ENCODE measurements around the gene CRNN.

CRNN gene

GRCh38 chr1:152413909-152414308 lies at the start of gene CRNN:
Gene CRNN, minus strand, starts transcription at chr1:152414263. Its CDS starts 2,030 bp downstream, at chr1:152412233.
- H3K79me2 ChIP-seq (ENCODE audit: control insufficient read depth, low read length) = no peaks in the 10 kb centered on the region
- no peak within 1 kb of the TSS for H3K4me3 ChIP-seq (ENCODE audit: low read length)
- no peak within 1 kb of the TSS for H3K27ac ChIP-seq (ENCODE audit: low read depth, low read length)
- no peak for TF ChIP-seq EZH2phosphoT487 (IDR thresholded peaks at IDR 0.05; ENCODE audit: borderline replicate concordance, low read length)
- no peak for TF ChIP-seq CTCF (IDR thresholded peaks at IDR 0.05; ENCODE audit: low read depth, low read length, poor library complexity, severe bottlenecking)
- H3K4me1 ChIP-seq (ENCODE audit: control insufficient read depth, low read length) = no peaks in the 10 kb centered on the region
- no peaks in the 10 kb centered on the region for H3K27me3 ChIP-seq (ENCODE audit: control insufficient read depth, low read length)
- H4K20me1 ChIP-seq (ENCODE audit: control insufficient read depth, insufficient read depth, low read depth, low read length) = no peaks in the 10 kb centered on the region
- no peaks in the 10 kb centered on the region for H3F3A ChIP-seq (ENCODE audit: control insufficient read depth, insufficient read depth)
- no peaks in the 10 kb centered on the region for H3K9me2 ChIP-seq (replicated peaks; ENCODE audit: control insufficient read depth, low read length)
- H3K9me3 ChIP-seq (ENCODE audit: control insufficient read depth, insufficient read depth, low read length) = no peaks in the 10 kb centered on the region
- no peak within 1 kb of the TSS for H3K4me2 ChIP-seq (ENCODE audit: low read length)
- H3K36me3 ChIP-seq (ENCODE audit: control insufficient read depth, low read length) = no peaks in the 10 kb centered on the region

- Histone ChIP-seq H3K4me2 (ENCODE audit: low read length) (no peak overlapping the region), H3K36me3 (ENCODE audit: control insufficient read depth, low read length) (no peaks in the 10 kb centered on the region), H4K20me1 (ENCODE audit: control insufficient read depth, insufficient read depth, low read depth, low read length) (no peaks in the 10 kb centered on the region), H3K4me3 (ENCODE audit: low read length) (no peak overlapping the region), H3K9me3 (ENCODE audit: control insufficient read depth, insufficient read depth, low read length) (peaks cover 6% of the 10 kb centered on the region; the same call in 1 of the 2 replicates), H3K9me2 (replicated peaks; ENCODE audit: control insufficient read depth, low read length) (no peaks in the 10 kb centered on the region), H3K4me1 (ENCODE audit: control insufficient read depth, low read length) (peaks cover 5% of the 10 kb centered on the region; the same call in 1 of the 2 replicates), H3K79me2 (ENCODE audit: control insufficient read depth, low read length) (no peaks in the 10 kb centered on the region), H3F3A (ENCODE audit: control insufficient read depth, insufficient read depth) (no peaks in the 10 kb centered on the region), H3K27me3 (ENCODE audit: control insufficient read depth, low read length) (no peaks in the 10 kb centered on the region), H3K27ac (ENCODE audit: low read depth, low read length) (no peak overlapping the region)
- no peak for TF ChIP-seq EZH2phosphoT487 (IDR thresholded peaks at IDR 0.05; ENCODE audit: borderline replicate concordance, low read length)
- TF ChIP-seq CTCF (IDR thresholded peaks at IDR 0.05; ENCODE audit: low read depth, low read length, poor library complexity, severe bottlenecking) = no peak
These were observed 48.6 kb upstream of the CRNN start for GRCh38 chr1:152462636-152463035.

GRCh38 chr1:152461544-152461943 lies 47.5 kb upstream of the CRNN start:
- H3K36me3 ChIP-seq (ENCODE audit: control insufficient read depth, low read length) = no peaks in the 10 kb centered on the region
- TF ChIP-seq EZH2phosphoT487 (IDR thresholded peaks at IDR 0.05; ENCODE audit: borderline replicate concordance, low read length) (no peak), CTCF (IDR thresholded peaks at IDR 0.05; ENCODE audit: low read depth, low read length, poor library complexity, severe bottlenecking) (peak; percentile 67)
- no peak overlapping the region for H3K4me2 ChIP-seq (ENCODE audit: low read length)
- no peak overlapping the region for H3K27ac ChIP-seq (ENCODE audit: low read depth, low read length)
- H3K4me3 ChIP-seq (ENCODE audit: low read length) = no peak overlapping the region
- peaks cover 6% of the 10 kb centered on the region; the same call in 1 of the 2 replicates for H3K9me3 ChIP-seq (ENCODE audit: control insufficient read depth, insufficient read depth, low read length)
- no peaks in the 10 kb centered on the region for H4K20me1 ChIP-seq (ENCODE audit: control insufficient read depth, insufficient read depth, low read depth, low read length)
- no peaks in the 10 kb centered on the region for H3F3A ChIP-seq (ENCODE audit: control insufficient read depth, insufficient read depth)
- no peaks in the 10 kb centered on the region for H3K9me2 ChIP-seq (replicated peaks; ENCODE audit: control insufficient read depth, low read length)
- no peaks in the 10 kb centered on the region for H3K27me3 ChIP-seq (ENCODE audit: control insufficient read depth, low read length)
- H3K4me1 ChIP-seq (ENCODE audit: control insufficient read depth, low read length) = peaks cover 5% of the 10 kb centered on the region; the same call in 1 of the 2 replicates
- H3K79me2 ChIP-seq (ENCODE audit: control insufficient read depth, low read length) = no peaks in the 10 kb centered on the region
